ENCODE measurements around the gene TP53BP2.
A peak's percentile ranks its signal among the peaks of the same experiment; 100 is the strongest.
"Not testable (repeated sequence)": the region's sequence is repeated elsewhere in the genome, so short reads cannot be mapped to it uniquely, and the experiment has no call there.

TP53BP2 gene, protein sequence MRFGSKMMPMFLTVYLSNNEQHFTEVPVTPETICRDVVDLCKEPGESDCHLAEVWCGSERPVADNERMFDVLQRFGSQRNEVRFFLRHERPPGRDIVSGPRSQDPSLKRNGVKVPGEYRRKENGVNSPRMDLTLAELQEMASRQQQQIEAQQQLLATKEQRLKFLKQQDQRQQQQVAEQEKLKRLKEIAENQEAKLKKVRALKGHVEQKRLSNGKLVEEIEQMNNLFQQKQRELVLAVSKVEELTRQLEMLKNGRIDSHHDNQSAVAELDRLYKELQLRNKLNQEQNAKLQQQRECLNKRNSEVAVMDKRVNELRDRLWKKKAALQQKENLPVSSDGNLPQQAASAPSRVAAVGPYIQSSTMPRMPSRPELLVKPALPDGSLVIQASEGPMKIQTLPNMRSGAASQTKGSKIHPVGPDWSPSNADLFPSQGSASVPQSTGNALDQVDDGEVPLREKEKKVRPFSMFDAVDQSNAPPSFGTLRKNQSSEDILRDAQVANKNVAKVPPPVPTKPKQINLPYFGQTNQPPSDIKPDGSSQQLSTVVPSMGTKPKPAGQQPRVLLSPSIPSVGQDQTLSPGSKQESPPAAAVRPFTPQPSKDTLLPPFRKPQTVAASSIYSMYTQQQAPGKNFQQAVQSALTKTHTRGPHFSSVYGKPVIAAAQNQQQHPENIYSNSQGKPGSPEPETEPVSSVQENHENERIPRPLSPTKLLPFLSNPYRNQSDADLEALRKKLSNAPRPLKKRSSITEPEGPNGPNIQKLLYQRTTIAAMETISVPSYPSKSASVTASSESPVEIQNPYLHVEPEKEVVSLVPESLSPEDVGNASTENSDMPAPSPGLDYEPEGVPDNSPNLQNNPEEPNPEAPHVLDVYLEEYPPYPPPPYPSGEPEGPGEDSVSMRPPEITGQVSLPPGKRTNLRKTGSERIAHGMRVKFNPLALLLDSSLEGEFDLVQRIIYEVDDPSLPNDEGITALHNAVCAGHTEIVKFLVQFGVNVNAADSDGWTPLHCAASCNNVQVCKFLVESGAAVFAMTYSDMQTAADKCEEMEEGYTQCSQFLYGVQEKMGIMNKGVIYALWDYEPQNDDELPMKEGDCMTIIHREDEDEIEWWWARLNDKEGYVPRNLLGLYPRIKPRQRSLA

DNA sequence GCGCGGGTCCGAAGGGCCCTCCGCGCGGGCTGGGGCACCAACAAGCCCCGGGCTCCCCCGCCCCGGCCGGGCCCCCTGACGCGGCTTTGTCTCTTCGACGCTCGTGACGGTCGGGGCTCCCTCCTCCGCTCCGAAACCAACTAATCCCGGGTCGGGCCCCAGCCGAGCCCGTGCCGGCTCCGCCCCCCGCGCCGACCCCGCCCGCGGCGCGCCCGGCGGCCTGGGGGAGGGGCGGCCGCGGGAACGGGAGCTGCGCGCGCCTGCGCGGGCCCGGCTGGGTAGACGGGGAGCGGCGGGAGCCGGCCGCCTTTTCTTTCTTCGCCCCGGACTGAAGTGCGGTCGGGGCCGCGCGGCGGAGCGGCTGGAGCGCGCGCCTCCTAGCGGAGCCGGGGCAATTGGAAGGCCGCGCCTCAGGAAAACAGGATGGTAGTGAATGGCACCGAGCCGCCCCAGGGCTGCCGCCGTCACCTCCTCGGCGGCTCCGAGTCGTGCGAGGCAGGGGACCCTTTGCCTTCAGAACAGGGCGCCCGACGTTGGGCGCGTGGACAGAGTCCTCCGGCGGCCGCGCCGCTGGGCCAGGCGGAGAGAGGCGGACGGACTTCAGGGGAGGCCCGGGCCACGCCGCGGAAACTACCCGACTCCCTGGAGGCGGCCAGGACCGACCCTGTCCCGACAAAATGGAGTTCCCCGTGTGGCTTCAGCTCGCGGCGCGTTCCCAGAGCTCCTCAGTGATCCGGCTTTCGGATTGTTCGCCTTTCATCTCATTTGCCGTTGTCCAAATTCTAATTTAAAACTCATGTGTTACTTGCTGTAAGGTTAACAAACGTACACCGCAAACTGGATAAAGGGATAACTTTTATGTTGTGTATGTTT lies at the start of gene TP53BP2:
TP53BP2 (minus strand) TSS at position 138 of the 873 bp plus-strand sequence. CDS start 267 bp downstream, outside the sequence.
- DNase-seq (ENCODE audit: low spot score), result peak; percentile 89

DNA sequence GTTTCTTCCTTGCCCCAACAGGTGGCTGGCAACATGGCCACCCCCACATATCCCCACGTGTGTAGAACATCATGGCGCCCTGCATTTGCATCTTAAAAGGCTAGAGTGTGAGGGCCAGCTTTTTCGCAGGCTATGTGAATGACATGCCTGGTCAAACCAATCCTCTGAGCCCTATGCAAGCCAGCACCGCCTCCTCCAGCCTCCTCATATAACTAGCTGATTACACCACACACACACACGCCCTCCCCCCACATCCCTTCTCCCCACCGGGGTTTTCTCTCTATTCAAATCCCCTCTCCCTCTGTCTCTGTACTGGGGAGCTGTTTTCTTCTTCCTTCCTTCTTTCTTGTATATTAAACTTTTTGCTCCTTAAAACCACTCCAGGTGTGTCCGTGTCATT lies 44.7 kb upstream of the TP53BP2 start:
- DNase-seq (ENCODE audit: low spot score), result not testable (repeated sequence)

DNA sequence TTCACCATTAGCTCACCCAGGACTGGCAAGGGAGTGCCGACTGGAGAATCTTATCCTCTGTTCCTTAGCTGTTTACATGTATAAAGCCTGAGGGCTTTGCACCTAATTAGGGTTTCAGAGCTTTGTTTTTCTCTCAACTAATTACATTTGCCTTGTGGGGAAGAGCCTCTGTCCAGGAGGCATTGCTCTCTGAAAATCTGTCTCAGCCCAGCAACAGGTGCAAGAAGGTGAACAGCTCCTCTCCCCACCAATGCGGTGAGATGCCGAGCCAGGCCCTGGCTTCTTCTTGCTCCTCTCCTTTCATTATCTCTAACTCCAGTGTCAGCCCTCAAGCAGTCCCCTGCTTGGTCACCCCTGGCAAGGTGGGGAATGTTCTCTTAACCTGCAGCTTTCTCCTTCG lies 43.6 kb upstream of the TP53BP2 start:
- not testable (repeated sequence) for DNase-seq (ENCODE audit: low spot score)

DNA sequence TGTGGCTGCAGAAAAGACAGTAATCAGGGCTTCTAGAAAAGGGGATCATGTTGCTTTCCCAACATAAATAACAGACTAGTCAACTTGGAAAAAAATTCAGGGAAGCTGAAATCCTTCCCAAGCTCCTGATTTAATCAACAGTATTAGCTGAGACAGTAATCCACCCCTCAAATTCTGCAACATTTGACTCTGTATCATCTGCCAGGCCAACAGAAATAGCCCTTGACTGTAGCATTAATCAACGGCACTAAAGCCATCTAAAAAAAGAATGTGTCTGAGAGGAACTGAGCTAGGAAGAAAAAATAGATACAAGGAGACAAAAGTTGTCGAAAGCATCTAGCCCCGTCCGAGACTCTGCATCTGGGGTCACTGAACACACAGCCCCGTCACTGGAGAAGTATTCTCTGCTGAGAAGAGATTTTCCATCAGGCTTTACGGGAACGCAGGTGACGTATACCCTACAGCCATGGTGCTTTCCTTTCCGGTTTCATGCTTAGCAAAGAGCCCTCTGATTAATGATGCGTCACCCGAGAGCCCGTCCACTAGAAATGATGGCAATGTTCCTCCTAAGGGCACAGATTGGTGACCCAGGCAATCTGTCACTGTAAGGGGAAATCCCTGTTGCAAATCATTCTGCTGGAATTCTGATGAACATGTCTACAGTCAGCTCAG lies 42.1 kb upstream of the TP53BP2 start:
- no peak for DNase-seq (ENCODE audit: low spot score)

DNA sequence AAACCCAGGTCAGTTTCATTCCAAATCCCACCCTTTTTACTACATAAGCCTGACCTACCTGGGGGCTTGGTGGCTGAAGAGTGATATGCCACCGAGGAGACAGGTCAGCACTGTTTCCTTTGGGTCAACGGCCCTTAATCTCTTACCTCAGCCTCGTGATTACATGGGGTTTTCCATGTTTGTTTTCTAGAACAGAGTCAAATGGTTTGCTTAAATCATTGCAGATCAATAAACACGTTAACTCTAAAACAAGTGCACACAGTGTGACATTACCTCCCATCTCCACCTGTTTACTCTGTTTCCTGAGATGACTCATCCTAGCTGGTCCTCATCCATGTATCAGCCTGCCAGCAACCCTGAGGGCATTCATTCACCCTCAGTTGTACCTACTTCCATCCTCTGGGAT lies 40.8 kb upstream of the TP53BP2 start:
- DNase-seq (ENCODE audit: low spot score), result no peak

DNA sequence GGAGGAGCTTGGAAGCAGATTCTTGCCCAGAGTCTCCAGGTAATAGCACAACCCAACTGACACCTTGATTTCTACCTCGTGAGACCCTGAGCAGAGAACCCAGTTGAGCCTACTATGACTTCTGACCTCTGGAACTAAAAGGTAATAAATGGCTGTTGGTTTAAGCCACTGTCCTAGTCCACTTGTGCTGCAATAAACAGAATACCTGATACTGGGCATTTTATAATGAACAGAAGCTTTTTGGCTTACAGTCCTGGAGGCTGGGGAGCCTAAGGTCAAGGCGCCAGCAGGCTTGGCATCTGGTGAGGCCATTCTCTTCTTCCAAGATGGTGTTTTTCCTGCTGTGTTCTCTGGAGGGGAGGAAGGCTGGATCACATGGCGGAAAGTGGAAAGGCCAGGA lies 39.9 kb upstream of the TP53BP2 start:
- DNase-seq (ENCODE audit: low spot score), result no peak

DNA sequence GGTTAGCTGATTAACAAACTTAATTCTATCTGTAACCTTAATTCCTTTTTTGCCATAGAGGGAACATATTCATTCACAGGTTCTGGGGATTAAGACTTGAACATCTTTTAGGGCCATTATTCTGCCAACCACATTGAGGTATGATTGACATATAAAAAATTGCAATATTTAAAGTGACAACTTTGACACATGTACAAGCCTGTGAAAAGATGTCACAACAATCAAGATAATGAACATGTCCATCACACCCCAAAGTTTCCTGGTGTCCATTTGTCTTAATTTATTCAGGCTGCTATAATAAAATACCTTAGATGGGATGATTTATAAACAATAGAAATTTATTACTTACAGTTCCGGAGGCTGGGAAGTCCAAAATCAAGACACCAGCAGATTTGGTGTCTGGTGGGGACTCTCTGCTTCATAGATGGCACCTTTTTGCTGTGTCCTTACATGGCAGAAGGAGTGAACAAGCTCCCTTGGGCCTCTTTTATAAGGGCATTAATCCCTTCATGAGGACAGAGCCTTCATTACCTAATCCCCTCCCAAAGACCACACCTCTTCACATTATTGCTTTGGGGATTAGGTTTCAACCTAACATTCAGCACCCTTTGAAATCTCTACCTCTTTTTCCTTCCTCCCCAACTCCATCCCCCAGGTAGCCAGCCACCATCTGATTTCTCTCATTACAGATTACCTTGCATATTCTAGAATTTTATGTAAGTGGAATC lies 33.0 kb upstream of the TP53BP2 start:
- no peak for DNase-seq (ENCODE audit: low spot score)

DNA sequence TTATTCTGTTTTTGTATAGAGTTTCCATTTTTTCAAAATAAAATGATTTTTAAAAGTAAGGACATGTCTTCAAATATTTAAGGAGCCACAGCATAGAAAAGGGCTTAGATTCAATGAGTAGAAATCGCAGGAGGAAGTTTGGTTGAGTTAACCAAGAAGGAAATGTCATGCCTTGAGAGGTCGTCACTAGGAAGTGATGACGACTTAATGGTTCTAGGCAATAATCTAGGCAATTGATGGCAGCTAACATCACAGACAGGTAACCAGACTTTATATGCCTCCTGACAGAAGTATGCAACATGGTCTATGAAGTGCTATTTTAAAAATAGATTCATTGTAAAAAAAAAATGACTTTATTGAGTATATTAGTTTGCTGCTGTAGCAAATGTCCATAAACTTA lies 32.1 kb upstream of the TP53BP2 start:
- DNase-seq (ENCODE audit: low spot score), result no peak

DNA sequence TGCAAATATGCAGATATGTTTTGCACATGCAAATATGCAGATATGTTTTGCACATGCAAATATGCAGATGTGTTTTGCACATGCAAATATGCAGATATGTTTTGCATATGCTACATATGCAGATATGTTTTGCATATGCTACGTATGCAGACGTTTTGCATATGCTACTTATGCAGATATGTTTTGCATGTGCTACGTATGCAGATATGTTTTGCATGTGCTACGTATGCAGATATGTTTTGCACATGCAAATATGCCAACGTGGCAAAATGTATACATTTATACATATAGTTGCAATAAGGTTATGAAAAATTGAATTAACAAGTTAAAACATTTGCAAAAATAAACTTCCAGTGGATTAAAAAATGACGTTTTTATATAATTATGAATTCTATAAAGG lies 30.8 kb upstream of the TP53BP2 start:
- DNase-seq (ENCODE audit: low spot score), result no peak

DNA sequence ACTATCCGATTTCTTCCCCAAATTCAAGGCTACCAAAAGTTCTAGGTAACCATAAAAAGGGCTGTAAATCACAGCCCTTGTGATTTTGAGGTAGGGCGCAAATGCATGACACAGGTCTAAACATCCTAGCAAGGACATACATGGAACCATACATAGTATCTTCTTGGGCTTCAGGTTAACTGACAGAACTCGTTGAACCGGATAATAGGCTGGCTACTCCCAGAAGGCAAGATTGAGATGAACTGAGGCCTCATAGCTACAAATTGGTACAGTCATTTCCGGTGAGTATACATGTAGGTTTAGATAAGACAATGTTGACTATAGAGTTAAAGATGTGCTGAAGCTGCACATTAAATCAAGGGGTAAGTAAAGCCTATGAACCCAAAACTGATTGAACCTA lies 27.3 kb upstream of the TP53BP2 start:
- no peak for DNase-seq (ENCODE audit: low spot score)

DNA sequence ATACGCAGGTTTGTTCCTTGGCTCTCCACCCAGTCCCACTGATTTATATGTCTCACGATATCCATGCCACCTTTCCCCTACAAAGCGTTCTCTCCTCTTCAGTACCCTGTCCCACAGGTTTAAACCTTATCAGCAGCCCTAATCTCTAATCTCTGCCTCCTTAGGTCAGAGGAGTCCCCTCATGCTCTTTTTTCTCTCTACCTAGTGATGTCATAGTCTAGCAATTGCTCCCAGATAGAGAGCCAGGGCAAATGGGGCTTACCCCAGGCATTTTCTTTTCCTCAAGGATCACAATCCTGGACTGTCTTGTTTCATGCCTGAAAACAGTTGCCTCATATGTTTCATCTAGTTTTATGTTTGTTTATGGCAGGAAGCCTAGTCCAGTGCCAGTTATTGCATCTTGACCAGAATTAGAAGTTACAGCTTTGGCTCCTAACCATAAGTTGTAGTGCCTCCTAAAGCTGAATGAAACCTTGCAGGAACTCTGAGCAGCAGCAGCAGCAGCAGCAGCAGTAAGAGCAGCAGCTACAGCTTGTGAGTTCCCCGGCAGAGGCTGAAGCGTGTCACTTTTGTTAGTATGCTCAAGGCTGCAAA lies 26.7 kb upstream of the TP53BP2 start:
- DNase-seq (ENCODE audit: low spot score), result no peak

DNA sequence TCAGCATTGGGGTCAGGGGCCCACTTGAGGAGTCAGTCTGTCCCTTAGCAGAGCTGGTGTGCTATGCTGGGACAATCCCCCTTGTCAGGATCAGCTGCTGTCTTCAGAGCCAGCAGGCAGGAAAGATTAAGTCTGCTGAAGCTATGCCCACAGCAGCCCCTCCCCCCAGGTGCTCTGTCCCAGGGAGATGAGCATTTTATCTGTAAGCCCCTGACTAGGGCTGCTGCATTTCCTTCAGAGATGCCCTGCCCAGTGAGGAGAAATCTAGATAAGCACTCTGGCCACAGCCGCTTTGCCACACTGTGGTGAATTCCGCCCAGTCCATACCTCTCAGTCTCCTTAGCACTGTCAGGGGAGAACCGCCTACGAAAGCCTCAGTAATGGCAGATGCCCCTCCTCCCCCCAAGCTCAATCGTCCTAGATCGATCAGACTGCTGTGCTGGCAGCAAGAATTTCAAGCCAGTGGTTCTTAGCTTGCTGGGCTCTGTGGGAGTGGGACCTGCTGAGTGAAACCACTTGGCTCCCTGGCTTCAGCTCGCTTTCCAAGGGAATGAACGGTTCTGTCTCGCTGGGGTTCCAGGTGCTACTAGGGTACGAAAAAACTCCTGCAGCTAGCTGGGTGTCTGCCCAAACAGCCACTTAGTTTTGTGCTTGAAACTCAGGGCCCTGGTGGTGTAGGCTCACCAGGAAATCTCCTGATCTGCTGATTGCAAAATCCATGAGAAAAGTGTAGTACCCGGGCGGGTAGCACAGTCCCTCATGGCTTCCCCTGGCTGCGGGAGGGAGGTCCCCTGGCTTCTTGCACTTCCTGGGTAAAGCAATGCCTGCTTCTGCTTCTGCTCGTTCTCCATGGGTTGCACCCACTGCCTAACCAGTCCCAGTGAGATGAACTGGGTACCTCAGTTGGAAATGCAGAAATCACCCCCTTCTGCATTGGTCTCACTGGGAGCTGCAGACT lies 25.1 kb upstream of the TP53BP2 start:
- DNase-seq (ENCODE audit: low spot score), result no peak

DNA sequence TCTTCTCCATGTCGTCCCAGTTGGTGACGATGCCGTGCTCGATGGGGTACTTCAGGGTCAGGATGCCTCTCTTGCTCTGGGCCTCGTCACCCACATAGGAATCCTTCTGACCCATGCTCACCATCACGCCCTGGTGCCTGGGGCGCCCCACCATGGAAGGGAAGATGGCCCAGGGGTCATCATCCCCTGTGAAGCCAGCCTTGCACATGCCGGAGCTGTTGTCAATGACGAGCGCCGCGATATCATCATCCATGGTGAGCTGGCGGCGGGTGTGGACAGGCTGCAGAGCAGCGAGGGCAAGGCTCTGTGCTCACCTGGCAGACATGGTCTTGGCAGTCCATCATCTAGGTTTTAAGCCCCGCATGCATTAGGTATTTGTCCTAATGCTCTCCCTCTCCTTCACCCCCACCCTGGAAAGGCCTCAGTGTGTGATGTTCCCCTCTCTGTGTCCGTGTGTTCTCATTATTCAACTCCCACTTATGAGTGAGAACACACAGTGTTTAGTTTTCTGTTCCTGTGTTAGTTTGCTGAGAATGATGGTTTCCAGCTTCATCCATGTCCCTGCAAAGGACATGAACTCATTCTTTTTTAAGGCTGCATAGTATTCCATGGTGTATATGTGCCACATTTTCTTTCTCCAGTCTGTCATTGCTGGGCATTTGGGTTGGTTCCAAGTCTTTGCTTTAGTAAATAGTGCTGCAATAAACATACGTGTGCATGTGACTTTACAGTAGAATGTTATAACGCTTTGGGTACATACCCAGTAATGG lies 19.0 kb upstream of the TP53BP2 start:
- not testable (repeated sequence) for DNase-seq (ENCODE audit: low spot score)

DNA sequence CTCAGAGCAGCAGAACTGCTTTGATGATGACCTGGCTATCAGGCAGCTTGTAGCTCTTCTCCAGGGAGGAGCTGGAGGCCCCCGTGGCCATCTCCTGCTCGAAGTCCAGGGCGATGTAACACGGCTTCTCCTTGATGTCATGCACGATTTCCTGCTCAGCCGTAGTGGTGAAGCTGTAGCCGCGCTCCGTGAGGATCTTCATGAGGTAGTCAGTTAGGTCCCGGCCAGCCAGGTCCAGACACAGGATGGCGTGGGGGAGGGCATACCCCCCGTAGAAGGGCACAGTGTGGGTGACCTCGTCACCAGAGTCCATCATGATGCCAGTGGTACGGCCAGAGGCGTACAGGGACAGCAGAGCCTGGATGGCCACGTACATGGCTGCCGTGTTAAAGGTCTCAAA lies 18.3 kb upstream of the TP53BP2 start:
- DNase-seq (ENCODE audit: low spot score), result no peak

DNA sequence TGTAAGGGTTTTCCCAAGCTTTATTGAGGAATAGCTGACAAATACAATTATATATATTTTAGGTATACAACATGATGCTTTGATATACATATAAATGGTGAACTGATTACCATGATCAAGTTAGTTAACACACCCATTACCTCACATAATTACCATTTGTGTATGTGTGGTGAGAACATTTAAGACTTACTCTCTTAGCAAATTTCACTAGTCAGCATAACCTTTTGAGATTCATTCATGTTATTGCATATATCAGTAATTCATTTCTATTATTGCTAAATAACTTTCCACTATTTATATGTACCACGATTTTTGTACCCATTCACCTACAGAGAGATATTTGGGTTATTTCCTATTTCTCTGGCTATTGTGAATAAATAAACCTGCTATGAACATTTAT lies 16.2 kb upstream of the TP53BP2 start:
- DNase-seq (ENCODE audit: low spot score), result no peak

DNA sequence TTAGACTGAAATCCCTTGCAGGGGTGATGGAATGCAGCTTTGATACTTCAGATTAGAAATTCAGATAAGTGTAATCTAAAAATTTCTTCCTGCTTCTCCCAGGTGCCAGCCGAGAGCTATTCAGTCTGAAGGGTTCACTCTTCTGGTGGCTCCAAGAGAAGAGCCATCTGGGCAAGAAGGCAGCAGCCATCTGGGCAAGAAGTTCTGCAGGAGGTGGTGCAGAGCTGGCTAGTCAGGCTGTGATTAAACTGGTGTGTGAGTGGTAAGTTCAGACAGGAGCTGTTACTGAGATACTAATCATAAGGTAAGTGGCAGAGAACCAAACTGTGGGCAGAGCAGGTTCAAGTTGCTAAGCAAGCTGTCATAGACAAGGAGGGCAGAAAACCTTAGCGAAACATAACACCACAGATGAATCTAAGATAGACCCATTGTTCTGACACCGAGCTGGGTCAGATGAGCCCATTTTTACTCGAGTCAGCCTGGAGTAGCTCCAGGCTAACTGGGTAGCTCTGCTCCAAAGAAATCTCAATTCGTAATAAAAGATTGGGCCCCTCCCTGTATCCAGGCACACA lies 14.4 kb upstream of the TP53BP2 start:
- no peak for DNase-seq (ENCODE audit: low spot score)

DNA sequence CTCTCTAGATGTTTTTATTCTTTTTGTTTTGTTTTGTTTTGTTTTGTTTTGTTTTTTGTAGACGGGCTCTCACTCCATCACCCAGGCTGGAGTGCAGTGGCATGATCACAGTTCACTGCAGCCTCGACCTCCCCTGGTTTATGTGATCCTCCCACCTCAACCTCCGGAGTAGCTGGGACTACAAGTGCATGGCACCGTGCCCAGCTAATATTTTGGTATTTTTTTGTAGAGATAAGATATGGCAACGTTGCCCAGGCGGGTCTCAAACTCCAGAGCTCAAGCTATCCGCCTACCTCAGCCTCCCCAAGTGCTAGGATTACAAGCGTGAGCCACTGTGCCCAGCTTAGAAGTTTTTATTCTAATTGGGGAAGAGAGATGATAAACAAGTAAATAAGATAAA lies 13.3 kb upstream of the TP53BP2 start:
- no peak for DNase-seq (ENCODE audit: low spot score)

DNA sequence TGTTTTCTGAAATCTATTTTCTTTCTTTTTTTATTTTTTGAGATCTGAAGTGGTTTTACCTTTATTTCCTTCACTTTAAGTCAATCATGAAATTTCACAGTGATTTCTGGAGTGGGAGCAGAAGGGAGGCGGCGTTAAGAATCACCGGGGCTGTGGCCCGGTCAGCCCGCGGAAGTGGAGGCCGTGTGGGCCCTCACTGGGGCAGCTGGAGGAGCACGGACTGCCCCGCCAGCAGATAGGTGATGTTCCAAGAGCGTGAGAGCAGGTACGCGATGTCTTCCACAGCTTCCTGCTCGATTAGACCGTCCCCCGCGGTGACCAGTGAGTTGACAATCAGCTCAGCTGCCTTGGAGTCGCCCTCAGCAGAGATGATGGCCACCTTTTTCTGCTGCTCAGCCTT lies 10.6 kb upstream of the TP53BP2 start:
- DNase-seq (ENCODE audit: low spot score), result no peak

Data from CD4-positive, alpha-beta T cell treated with Interleukin-15 for 4 hours (primary cell).